ENCODE data around the gene PADI6.

Gene PADI6

GRCh38 chr1:17422461-17422860 is 50.5 kb downstream of the PADI6 start:
- no peak overlapping the region for H3K27ac ChIP-seq (ENCODE audit: low read depth, low read length)
- H3K27me3 ChIP-seq (ENCODE audit: control insufficient read depth, low read length) = no peaks in the 10 kb centered on the region
- peaks cover 33% of the 10 kb centered on the region for H4K20me1 ChIP-seq (ENCODE audit: control insufficient read depth, insufficient read depth, low read depth, low read length)
- no peak overlapping the region for H3K4me3 ChIP-seq (ENCODE audit: low read length)
- no peak overlapping the region for H3K4me2 ChIP-seq (ENCODE audit: low read length)
- no peaks in the 10 kb centered on the region for H3K9me3 ChIP-seq (ENCODE audit: control insufficient read depth, insufficient read depth, low read length)
- H3K79me2 ChIP-seq (ENCODE audit: control insufficient read depth, low read length) = peaks cover 70% of the 10 kb centered on the region
- peaks cover 23% of the 10 kb centered on the region for H3F3A ChIP-seq (ENCODE audit: control insufficient read depth, insufficient read depth)
- TF ChIP-seq EZH2phosphoT487 (IDR thresholded peaks at IDR 0.05; ENCODE audit: borderline replicate concordance, low read length) = no peak
- TF ChIP-seq CTCF (IDR thresholded peaks at IDR 0.05; ENCODE audit: low read depth, low read length, poor library complexity, severe bottlenecking) = no peak
- H3K9me2 ChIP-seq (replicated peaks; ENCODE audit: control insufficient read depth, low read length) = no peaks in the 10 kb centered on the region
- peaks cover 92% of the 10 kb centered on the region for H3K36me3 ChIP-seq (ENCODE audit: control insufficient read depth, low read length)
- no peaks in the 10 kb centered on the region for H3K4me1 ChIP-seq (ENCODE audit: control insufficient read depth, low read length)

- H3K27ac ChIP-seq (ENCODE audit: low read depth, low read length) = no peak overlapping the region
- peaks cover 38% of the 10 kb centered on the region for H4K20me1 ChIP-seq (ENCODE audit: control insufficient read depth, insufficient read depth, low read depth, low read length)
- H3K36me3 ChIP-seq (ENCODE audit: control insufficient read depth, low read length) = peaks cover 92% of the 10 kb centered on the region
- no peak overlapping the region for H3K4me3 ChIP-seq (ENCODE audit: low read length)
- H3K79me2 ChIP-seq (ENCODE audit: control insufficient read depth, low read length) = peaks cover 73% of the 10 kb centered on the region
- H3K9me3 ChIP-seq (ENCODE audit: control insufficient read depth, insufficient read depth, low read length) = no peaks in the 10 kb centered on the region
- no peak overlapping the region for H3K4me2 ChIP-seq (ENCODE audit: low read length)
- H3K4me1 ChIP-seq (ENCODE audit: control insufficient read depth, low read length) = no peaks in the 10 kb centered on the region
- peaks cover 23% of the 10 kb centered on the region for H3F3A ChIP-seq (ENCODE audit: control insufficient read depth, insufficient read depth)
- no peak for TF ChIP-seq EZH2phosphoT487 (IDR thresholded peaks at IDR 0.05; ENCODE audit: borderline replicate concordance, low read length)
- TF ChIP-seq CTCF (IDR thresholded peaks at IDR 0.05; ENCODE audit: low read depth, low read length, poor library complexity, severe bottlenecking) = no peak
- no peaks in the 10 kb centered on the region for H3K9me2 ChIP-seq (replicated peaks; ENCODE audit: control insufficient read depth, low read length)
- no peaks in the 10 kb centered on the region for H3K27me3 ChIP-seq (ENCODE audit: control insufficient read depth, low read length)
Measured at GRCh38 chr1:17423781-17424245, 51.8 kb downstream of the PADI6 start.

- Histone ChIP-seq H4K20me1 (ENCODE audit: control insufficient read depth, insufficient read depth, low read depth, low read length) (peaks cover 43% of the 10 kb centered on the region), H3K36me3 (ENCODE audit: control insufficient read depth, low read length) (peaks cover 93% of the 10 kb centered on the region), H3K27ac (ENCODE audit: low read depth, low read length) (no peak overlapping the region)
Measured at GRCh38 chr1:17425806-17426600, 54.0 kb downstream of the PADI6 start.

More at GRCh38 chr1:17425806-17426600, 54.0 kb downstream of the PADI6 start:
- Histone ChIP-seq H3K79me2 (ENCODE audit: control insufficient read depth, low read length) (peaks cover 81% of the 10 kb centered on the region), H3K4me3 (ENCODE audit: low read length) (no peak overlapping the region), H3F3A (ENCODE audit: control insufficient read depth, insufficient read depth) (peaks cover 15% of the 10 kb centered on the region), H3K27me3 (ENCODE audit: control insufficient read depth, low read length) (no peaks in the 10 kb centered on the region), H3K4me1 (ENCODE audit: control insufficient read depth, low read length) (no peaks in the 10 kb centered on the region), H3K9me2 (replicated peaks; ENCODE audit: control insufficient read depth, low read length) (no peaks in the 10 kb centered on the region), H3K4me2 (ENCODE audit: low read length) (no peak overlapping the region), H3K9me3 (ENCODE audit: control insufficient read depth, insufficient read depth, low read length) (no peaks in the 10 kb centered on the region)
- TF ChIP-seq EZH2phosphoT487 (IDR thresholded peaks at IDR 0.05; ENCODE audit: borderline replicate concordance, low read length) = no peak
- no peak for TF ChIP-seq CTCF (IDR thresholded peaks at IDR 0.05; ENCODE audit: low read depth, low read length, poor library complexity, severe bottlenecking)
